HepG2 (cell line): Measurements from ENCODE around the gene DQX1. TPM values are rescaled to one million over a fixed set of nuclear protein-coding genes. Genes with fewer than 3 reads are reported as not detected.

ENCODE experiments used
- CAMTA2 ChIP-seq: sonication (generic); formaldehyde crosslinking; IDR thresholded peaks from 2 replicates; pipeline ENCODE4 v1.4.0; 2020; ENCODE audit warnings: mild to moderate bottlenecking, missing genetic modification reagents, borderline replicate concordance
- CC2D1A ChIP-seq: sonication (generic); formaldehyde crosslinking; IDR thresholded peaks from 2 replicates; pipeline ENCODE4 v1.8.1; 2023; ENCODE audit warnings: mild to moderate bottlenecking, missing genetic modification reagents
- DNMT3B ChIP-seq: conservative IDR thresholded peaks from 2 replicates; pipeline ENCODE4 v1.6.1; 2016; ENCODE audit warnings: missing biosample characterization, control low read depth
- IRF2 ChIP-seq: IDR thresholded peaks from 2 replicates; pipeline ENCODE4 v1.6.1; 2018; ENCODE audit warnings: missing genetic modification reagents, missing compliant biosample characterization
- MXD4 ChIP-seq: IDR thresholded peaks from 2 replicates; pipeline ENCODE4 v1.6.1; 2016; ENCODE audit warnings: mild to moderate bottlenecking, missing biosample characterization, missing genetic modification reagents
- NAIF1 ChIP-seq: sonication (generic); formaldehyde crosslinking; IDR thresholded peaks from 2 replicates; pipeline ENCODE4 v1.5.0; 2020; ENCODE audit warnings: mild to moderate bottlenecking, missing genetic modification reagents, borderline replicate concordance
- PAWR ChIP-seq: sonication (generic); formaldehyde crosslinking; IDR thresholded peaks from 2 replicates; pipeline ENCODE4 v1.4.0; 2020; ENCODE audit warnings: missing genetic modification reagents, mild to moderate bottlenecking, borderline replicate concordance
- RARA ChIP-seq: IDR thresholded peaks from 2 replicates; pipeline ENCODE4 v1.6.1; 2016; ENCODE audit warnings: missing genetic modification reagents, missing compliant biosample characterization
- YY1 ChIP-seq: IDR thresholded peaks from 2 replicates; pipeline ENCODE4 v1.6.1; 2011; ENCODE audit warnings: low read length, low read depth, moderate library complexity, mild to moderate bottlenecking; ENCODE audit not compliant: insufficient read depth, insufficient replicate concordance
- ZBTB7B ChIP-seq: sonication (generic); formaldehyde crosslinking; IDR thresholded peaks from 2 replicates; pipeline ENCODE4 v1.4.0; 2020; ENCODE audit warnings: missing genetic modification reagents
- ZHX2 ChIP-seq, 2 experiments: sonication (generic) in 1 of 2; formaldehyde crosslinking in 1 of 2; IDR thresholded peaks; 2 replicates each; pipeline versions ENCODE4 v1.6.1 to v1.9.0; 2014 to 2022; ENCODE audit warnings: antibody characterized with exemption in 1 of 2, borderline replicate concordance in 1 of 2, inconsistent platforms in 1 of 2, low read depth in 1 of 2, missing genetic modification reagents in 1 of 2
- ZNF230 ChIP-seq: sonication (generic); formaldehyde crosslinking; IDR thresholded peaks from 2 replicates; pipeline ENCODE4 v1.4.0; 2020; ENCODE audit warnings: mild to moderate bottlenecking, missing genetic modification reagents
- ZNF441 ChIP-seq: sonication (generic); formaldehyde crosslinking; IDR thresholded peaks from 2 replicates; pipeline ENCODE4 v1.7.0; 2021; ENCODE audit warnings: missing genetic modification reagents, borderline replicate concordance
- polyA plus RNA-seq, 8 experiments: library from polyadenylated mRNA; depleted of rRNA in 3 of 8; stranded (reverse) in 7 of 8; unstranded in 1 of 8; fragments of >200 nt; fragmentation: Illumina TruSeq in 4 of 8; extraction: Trizol in 4 of 8; gene quantifications; 2 replicates each; pipeline versions ENCODE4 v1.2.1 to v1.2.3, GENCODE V29; 2011 to 2016; ENCODE audit warnings: low read depth in 4 of 8, missing spikeins in 1 of 8, mixed read lengths in 1 of 8; ENCODE audit not compliant: insufficient read depth in 1 of 8
- total RNA-seq, 5 experiments: library from RNA; depleted of rRNA; stranded (reverse); fragments of >200 nt; fragmentation: Illumina TruSeq; extraction: Trizol; gene quantifications; 2 replicates each; pipeline ENCODE4 v1.2.3, GENCODE V29; 2016; ENCODE audit warnings: low read depth in 1 of 5
- TF ChIP-seq, protein P1 (sequence below): sonication (generic); formaldehyde crosslinking; IDR thresholded peaks from 2 replicates; pipeline ENCODE4 v1.5.1; 2020; ENCODE audit warnings: missing genetic modification reagents, mild to moderate bottlenecking, borderline replicate concordance
- TF ChIP-seq, protein P2 (sequence below): sonication (generic); formaldehyde crosslinking; IDR thresholded peaks from 2 replicates; pipeline ENCODE4 v1.8.1; 2022; ENCODE audit warnings: low read depth, mild to moderate bottlenecking, missing genetic modification reagents

The DQX1 gene
- total and polyA plus RNA-seq, 2 of the 13 experiments (the other 11 are each of a cell fraction or from before 2014, with no cell fraction given), result 27.6 to 89.8 TPM

DNA sequence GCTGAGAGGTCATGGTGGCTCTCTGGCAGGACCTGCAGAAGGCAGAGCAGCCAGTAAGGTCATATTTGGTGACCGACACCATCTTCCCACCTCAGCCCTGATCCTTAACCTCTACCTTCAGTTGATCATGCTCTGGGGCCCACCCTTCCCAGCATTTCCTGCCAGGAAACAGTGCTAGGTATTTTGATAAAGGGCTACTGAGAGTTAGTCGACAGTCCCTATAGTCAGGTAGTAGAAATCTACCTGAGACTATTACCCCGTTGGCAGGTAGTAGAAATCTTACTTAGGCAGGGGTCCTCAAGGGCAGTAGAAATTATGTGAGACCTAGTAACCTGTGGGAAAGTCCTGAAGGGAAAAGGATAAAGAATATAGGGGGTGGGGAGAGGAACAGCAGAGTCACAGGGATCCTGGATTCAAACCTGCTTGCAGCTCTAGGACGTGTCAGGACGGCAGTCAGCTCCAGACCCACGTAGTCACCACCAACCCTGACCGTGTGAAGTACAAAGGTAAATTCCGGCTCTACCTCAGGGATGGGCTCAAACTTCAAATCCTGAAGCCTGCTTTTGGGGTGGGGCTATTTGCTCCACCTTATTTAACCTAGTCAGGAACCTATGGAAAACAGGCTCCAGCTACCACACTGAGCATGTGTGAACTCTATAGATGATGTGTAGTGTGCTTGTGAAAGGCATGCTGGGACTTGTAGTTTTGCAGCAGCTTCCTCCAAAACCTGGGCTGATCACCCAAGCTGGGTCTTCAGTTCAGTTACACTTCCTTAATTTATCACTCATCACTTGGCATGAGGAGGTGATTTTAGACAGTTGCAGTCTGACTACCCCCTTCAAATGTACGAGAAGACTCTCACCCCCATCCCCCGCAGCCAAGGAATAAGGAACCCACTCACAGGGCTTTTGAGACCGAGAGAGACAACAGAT, at the start of gene DQX1 (continued):
- TF ChIP-seq ZHX2 (IDR thresholded peaks at IDR 0.05; ENCODE audit: low read depth) (peak; percentile 58; the same call in 1 of the 2 replicates), ZHX2 (CRISPR knock-in tag; IDR thresholded peaks at IDR 0.05; ENCODE audit: borderline replicate concordance) (no peak), YY1 (peak; percentile 56), ZBTB7B (CRISPR knock-in tag) (peak; percentile 64; the same call in 1 of the 2 replicates), NAIF1 (CRISPR knock-in tag) (no peak), PAWR (CRISPR knock-in tag) (no peak), ZNF441 (CRISPR knock-in tag) (peak; percentile 78; the same call in 1 of the 2 replicates), IRF2 (peak; percentile 91), CC2D1A (no peak), RARA (CRISPR knock-in tag) (peak; percentile 54), CAMTA2 (no peak), DNMT3B (CRISPR knock-in tag) (0 out of 2 replicates have a peak, but pooled peaks have one; percentile 30), ZNF230 (CRISPR knock-in tag) (peak; percentile 78; the same call in 1 of the 2 replicates), MXD4 (CRISPR knock-in tag) (peak; percentile 68)
- TF ChIP-seq, protein P1, sequence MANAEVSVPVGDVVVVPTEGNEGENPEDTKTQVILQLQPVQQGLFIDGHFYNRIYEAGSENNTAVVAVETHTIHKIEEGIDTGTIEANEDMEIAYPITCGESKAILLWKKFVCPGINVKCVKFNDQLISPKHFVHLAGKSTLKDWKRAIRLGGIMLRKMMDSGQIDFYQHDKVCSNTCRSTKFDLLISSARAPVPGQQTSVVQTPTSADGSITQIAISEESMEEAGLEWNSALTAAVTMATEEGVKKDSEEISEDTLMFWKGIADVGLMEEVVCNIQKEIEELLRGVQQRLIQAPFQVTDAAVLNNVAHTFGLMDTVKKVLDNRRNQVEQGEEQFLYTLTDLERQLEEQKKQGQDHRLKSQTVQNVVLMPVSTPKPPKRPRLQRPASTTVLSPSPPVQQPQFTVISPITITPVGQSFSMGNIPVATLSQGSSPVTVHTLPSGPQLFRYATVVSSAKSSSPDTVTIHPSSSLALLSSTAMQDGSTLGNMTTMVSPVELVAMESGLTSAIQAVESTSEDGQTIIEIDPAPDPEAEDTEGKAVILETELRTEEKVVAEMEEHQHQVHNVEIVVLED (CRISPR knock-in tag), result peak; percentile 45
- TF ChIP-seq, protein P2, sequence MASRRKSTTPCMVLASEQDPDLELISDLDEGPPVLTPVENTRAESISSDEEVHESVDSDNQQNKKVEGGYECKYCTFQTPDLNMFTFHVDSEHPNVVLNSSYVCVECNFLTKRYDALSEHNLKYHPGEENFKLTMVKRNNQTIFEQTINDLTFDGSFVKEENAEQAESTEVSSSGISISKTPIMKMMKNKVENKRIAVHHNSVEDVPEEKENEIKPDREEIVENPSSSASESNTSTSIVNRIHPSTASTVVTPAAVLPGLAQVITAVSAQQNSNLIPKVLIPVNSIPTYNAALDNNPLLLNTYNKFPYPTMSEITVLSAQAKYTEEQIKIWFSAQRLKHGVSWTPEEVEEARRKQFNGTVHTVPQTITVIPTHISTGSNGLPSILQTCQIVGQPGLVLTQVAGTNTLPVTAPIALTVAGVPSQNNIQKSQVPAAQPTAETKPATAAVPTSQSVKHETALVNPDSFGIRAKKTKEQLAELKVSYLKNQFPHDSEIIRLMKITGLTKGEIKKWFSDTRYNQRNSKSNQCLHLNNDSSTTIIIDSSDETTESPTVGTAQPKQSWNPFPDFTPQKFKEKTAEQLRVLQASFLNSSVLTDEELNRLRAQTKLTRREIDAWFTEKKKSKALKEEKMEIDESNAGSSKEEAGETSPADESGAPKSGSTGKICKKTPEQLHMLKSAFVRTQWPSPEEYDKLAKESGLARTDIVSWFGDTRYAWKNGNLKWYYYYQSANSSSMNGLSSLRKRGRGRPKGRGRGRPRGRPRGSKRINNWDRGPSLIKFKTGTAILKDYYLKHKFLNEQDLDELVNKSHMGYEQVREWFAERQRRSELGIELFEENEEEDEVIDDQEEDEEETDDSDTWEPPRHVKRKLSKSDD (CRISPR knock-in tag), result peak; percentile 83
